Esophagus (tissue), 2 donors: ENCODE results near the gene MOG. TPM values are rescaled to one million over a fixed set of nuclear protein-coding genes. Genes with fewer than 3 reads are reported as not detected.

Experiments
- H3K27ac ChIP-seq, 2 donors: one replicate each; pipeline ENCODE4 v1.5.1; 2013; ENCODE audit warnings: low read depth in 2 of 2, mild to moderate bottlenecking in 2 of 2, inconsistent platforms in 1 of 2, low read length in 1 of 2, moderate library complexity in 1 of 2
- H3K27me3 ChIP-seq, 2 donors: one replicate each; pipeline ENCODE4 v1.6.1; 2013; ENCODE audit warnings: low read length in 2 of 2, control low read depth in 1 of 2, mild to moderate bottlenecking in 1 of 2; ENCODE audit not compliant: insufficient read depth in 2 of 2, control insufficient read depth in 1 of 2
- H3K36me3 ChIP-seq, 2 donors: one replicate each; pipeline ENCODE4 v1.6.1; 2013; ENCODE audit warnings: low read length in 1 of 2; ENCODE audit not compliant: control insufficient read depth in 2 of 2, insufficient read depth in 2 of 2
- H3K4me1 ChIP-seq, 2 donors: one replicate each; pipeline ENCODE4 v1.6.1; 2013; ENCODE audit warnings: low read length in 1 of 2; ENCODE audit not compliant: control insufficient read depth in 2 of 2, insufficient read depth in 2 of 2
- H3K4me3 ChIP-seq, 2 donors: one replicate each; pipeline ENCODE4 v1.5.1; 2013; ENCODE audit warnings: low read length in 2 of 2, mild to moderate bottlenecking in 2 of 2, low read depth in 1 of 2, moderate library complexity in 1 of 2
- H3K9me3 ChIP-seq, 2 donors: one replicate each; pipeline ENCODE4 v1.6.1; 2013; ENCODE audit warnings: mild to moderate bottlenecking in 2 of 2, low read depth in 1 of 2, low read length in 1 of 2, moderate library complexity in 1 of 2; ENCODE audit not compliant: control insufficient read depth in 2 of 2, insufficient read depth in 1 of 2
- WGBS, 2 donors: extraction: QIAGEN DNeasy Blood & Tissue Kit; methylation state at CpG; one replicate each; pipeline ENCODE4 v1.1.7; 2013; 5-methylcytosine and 5-hydroxymethylcytosine counted together
- polyA plus RNA-seq, 2 donors: library from polyadenylated mRNA; stranded (reverse); fragments of 200-250 nt; gene quantifications; one replicate each; pipeline ENCODE4 v1.2.3, GENCODE V29; 2013
- donor health status: healthy with polysubstance abuse.
- donor health status: Bipolar disorder and iron deficiency.

The MOG gene
- polyA plus RNA-seq, 2 donors, result not detected

DNA sequence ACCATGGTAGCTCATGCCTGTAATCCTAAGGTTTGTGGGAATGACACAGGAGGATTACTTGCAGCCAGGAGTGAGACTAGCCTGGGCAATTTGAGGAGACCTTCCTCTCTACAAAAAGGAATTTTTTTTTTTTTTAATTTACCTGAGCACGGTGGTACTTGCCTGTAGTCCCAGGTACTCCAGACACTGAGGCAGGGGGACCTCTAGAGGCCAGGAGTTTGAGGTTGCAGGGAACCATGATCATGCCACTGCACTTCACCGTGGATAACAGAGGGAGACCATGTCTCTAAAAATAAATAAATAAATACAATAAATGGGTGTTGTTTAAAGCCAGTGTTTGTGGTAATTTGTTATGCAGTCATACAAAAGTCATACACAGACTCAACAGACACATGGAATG lies 64.0 kb downstream of the MOG start:
- no peak overlapping the region for H3K4me3 ChIP-seq
- no peaks in the 10 kb centered on the region for H3K36me3 ChIP-seq
- H3K9me3 ChIP-seq, result no peaks in the 10 kb centered on the region
- no peaks in the 10 kb centered on the region for H3K27me3 ChIP-seq
- H3K4me1 ChIP-seq, result peaks cover 0 to 10% of the 10 kb centered on the region in 2 donors
- H3K27ac ChIP-seq, result no peak overlapping the region
- 25 to 30% methylated on average over 2 of the region's 2 CpGs for WGBS, 2 donors

Other genes starting within 250 kb of the MOG start
- gene OR12D1, start 242.2 kb upstream of the MOG start, polyA plus RNA-seq, result not detected
- gene OR10C1, start 217.8 kb upstream of the MOG start, polyA plus RNA-seq, result not detected
- not detected for gene OR11A1, start 200.0 kb upstream of the MOG start, polyA plus RNA-seq
- not detected for gene OR2H1, start 199.9 kb upstream of the MOG start, polyA plus RNA-seq
- not detected for gene MAS1L, start 169.1 kb upstream of the MOG start, polyA plus RNA-seq
- 1 to 10 TPM in 1 of 2 donors, under 1 TPM in 1; 0.61 to 2.3 TPM for gene UBD, start 97.4 kb upstream of the MOG start, polyA plus RNA-seq
- not detected for gene OR2H2, start 72.0 kb upstream of the MOG start, polyA plus RNA-seq
- 10 to 100 TPM; 13.0 to 28.1 TPM for gene GABBR1, start 23.9 kb upstream of the MOG start, polyA plus RNA-seq
- gene ZFP57, start 24.1 kb downstream of the MOG start, polyA plus RNA-seq, result 1 to 10 TPM in 1 of 2 donors, under 1 TPM in 1; 0.06 to 1.3 TPM
- 10 to 100 TPM; 25.2 to 35.6 TPM for gene HLA-F, start 66.3 kb downstream of the MOG start, polyA plus RNA-seq
- gene HLA-G, start 170.7 kb downstream of the MOG start, polyA plus RNA-seq, result under 1 TPM; 0.07 to 0.12 TPM